Activated naive CD8-positive, alpha-beta T cell (primary cell): ENCODE results near the gene RAVER2.
"Not testable (repeated sequence)": the region's sequence is repeated elsewhere in the genome, so short reads cannot be mapped to it uniquely, and the experiment has no call there.

Experiments
- H3K27ac Mint-ChIP-seq: one replicate; pipeline ENCODE4 v1.8.0; 2021; ENCODE audit warnings: mixed read lengths
- H3K27me3 Mint-ChIP-seq: one replicate; pipeline ENCODE4 v1.8.0; 2021; ENCODE audit warnings: mixed read lengths
- H3K36me3 Mint-ChIP-seq: one replicate; pipeline ENCODE4 v1.8.0; 2021; ENCODE audit warnings: mixed read lengths
- H3K4me1 Mint-ChIP-seq: one replicate; pipeline ENCODE4 v1.8.0; 2021; ENCODE audit warnings: low read depth, mixed read lengths
- H3K4me3 Mint-ChIP-seq: one replicate; pipeline ENCODE4 v1.8.0; 2021; ENCODE audit warnings: mild to moderate bottlenecking, mixed read lengths
- H3K9me3 Mint-ChIP-seq: one replicate; pipeline ENCODE4 v1.8.0; 2021; ENCODE audit warnings: low read depth, mixed read lengths

Gene RAVER2

GRCh38 chr1:64811131-64811530 lies 66.3 kb downstream of the RAVER2 start:
- H3K27me3 Mint-ChIP-seq, result peaks cover 1% of the 10 kb centered on the region
- no peaks in the 10 kb centered on the region for H3K9me3 Mint-ChIP-seq
- H3K27ac Mint-ChIP-seq, result no peak overlapping the region
- no peaks in the 10 kb centered on the region for H3K36me3 Mint-ChIP-seq
- H3K4me3 Mint-ChIP-seq, result no peak overlapping the region
- H3K4me1 Mint-ChIP-seq, result no peaks in the 10 kb centered on the region

GRCh38 chr1:64814427-64814826 lies 69.6 kb downstream of the RAVER2 start:
- H3K36me3 Mint-ChIP-seq, result no peaks in the 10 kb centered on the region
- H3K4me1 Mint-ChIP-seq, result no peaks in the 10 kb centered on the region
- peaks cover 1% of the 10 kb centered on the region for H3K27me3 Mint-ChIP-seq
- no peak overlapping the region for H3K4me3 Mint-ChIP-seq
- no peaks in the 10 kb centered on the region for H3K9me3 Mint-ChIP-seq
- H3K27ac Mint-ChIP-seq, result no peak overlapping the region

- H3K27me3 Mint-ChIP-seq, H3K27ac Mint-ChIP-seq, H3K9me3 Mint-ChIP-seq, H3K4me1 Mint-ChIP-seq, H3K4me3 Mint-ChIP-seq, H3K36me3 Mint-ChIP-seq: not testable (repeated sequence)
Observed at GRCh38 chr1:64817364-64817763, 72.5 kb downstream of the RAVER2 start.

GRCh38 chr1:64820572-64820971 lies 75.7 kb downstream of the RAVER2 start:
- H3K27me3 Mint-ChIP-seq, H3K9me3 Mint-ChIP-seq, H3K36me3 Mint-ChIP-seq, H3K27ac Mint-ChIP-seq, H3K4me3 Mint-ChIP-seq, H3K4me1 Mint-ChIP-seq: not testable (repeated sequence)

GRCh38 chr1:64822621-64823020 lies 77.7 kb downstream of the RAVER2 start:
- H3K9me3 Mint-ChIP-seq, result no peaks in the 10 kb centered on the region
- H3K4me3 Mint-ChIP-seq, result no peak overlapping the region
- H3K4me1 Mint-ChIP-seq, result peaks cover 18% of the 10 kb centered on the region
- H3K36me3 Mint-ChIP-seq, result no peaks in the 10 kb centered on the region
- H3K27ac Mint-ChIP-seq, result no peak overlapping the region
- H3K27me3 Mint-ChIP-seq, result no peaks in the 10 kb centered on the region

- Mint-ChIP-seq H3K27me3 (no peaks in the 10 kb centered on the region), H3K27ac (no peak overlapping the region), H3K36me3 (no peaks in the 10 kb centered on the region), H3K9me3 (no peaks in the 10 kb centered on the region), H3K4me3 (no peak overlapping the region), H3K4me1 (peaks cover 28% of the 10 kb centered on the region)
Observed at GRCh38 chr1:64823691-64824476, 79.0 kb downstream of the RAVER2 start.

GRCh38 chr1:64826991-64827390 lies 82.1 kb downstream of the RAVER2 start:
- Mint-ChIP-seq H3K36me3 (no peaks in the 10 kb centered on the region), H3K4me1 (peaks cover 42% of the 10 kb centered on the region), H3K27me3 (no peaks in the 10 kb centered on the region), H3K4me3 (no peak overlapping the region), H3K9me3 (no peaks in the 10 kb centered on the region), H3K27ac (peak overlapping the region; percentile 81)

- H3K27me3 Mint-ChIP-seq, result no peaks in the 10 kb centered on the region
- H3K9me3 Mint-ChIP-seq, result no peaks in the 10 kb centered on the region
- H3K4me3 Mint-ChIP-seq, result peak overlapping the region; percentile 20
- H3K4me1 Mint-ChIP-seq, result peaks cover 42% of the 10 kb centered on the region
- peak overlapping the region; percentile 48 for H3K27ac Mint-ChIP-seq
- H3K36me3 Mint-ChIP-seq, result no peaks in the 10 kb centered on the region
Observed at GRCh38 chr1:64828829-64829228, 84.0 kb downstream of the RAVER2 start.

- peak overlapping the region; percentile 20 for H3K4me3 Mint-ChIP-seq
- H3K4me1 Mint-ChIP-seq, result peaks cover 37% of the 10 kb centered on the region
- no peaks in the 10 kb centered on the region for H3K36me3 Mint-ChIP-seq
- no peaks in the 10 kb centered on the region for H3K9me3 Mint-ChIP-seq
- peak overlapping the region; percentile 48 for H3K27ac Mint-ChIP-seq
- H3K27me3 Mint-ChIP-seq, result no peaks in the 10 kb centered on the region
Observed at GRCh38 chr1:64829411-64830029, 84.6 kb downstream of the RAVER2 start.

- Mint-ChIP-seq H3K4me1 (peaks cover 37% of the 10 kb centered on the region), H3K27me3 (no peaks in the 10 kb centered on the region), H3K9me3 (no peaks in the 10 kb centered on the region), H3K4me3 (no peak overlapping the region), H3K27ac (peak overlapping the region; percentile 47), H3K36me3 (no peaks in the 10 kb centered on the region)
Observed at GRCh38 chr1:64830030-64830651, 85.3 kb downstream of the RAVER2 start.

GRCh38 chr1:64834734-64835133 lies 89.9 kb downstream of the RAVER2 start:
- Mint-ChIP-seq H3K27ac (peak overlapping the region; percentile 5), H3K4me1 (peaks cover 5% of the 10 kb centered on the region), H3K9me3 (no peaks in the 10 kb centered on the region), H3K36me3 (no peaks in the 10 kb centered on the region), H3K4me3 (no peak overlapping the region), H3K27me3 (no peaks in the 10 kb centered on the region)

GRCh38 chr1:64836802-64837201 lies 91.9 kb downstream of the RAVER2 start:
- Mint-ChIP-seq H3K27ac (peak overlapping the region; percentile 50), H3K9me3 (no peaks in the 10 kb centered on the region), H3K36me3 (no peaks in the 10 kb centered on the region), H3K27me3 (no peaks in the 10 kb centered on the region), H3K4me3 (no peak overlapping the region), H3K4me1 (no peaks in the 10 kb centered on the region)

GRCh38 chr1:64838486-64838885 lies 93.6 kb downstream of the RAVER2 start:
- H3K27me3 Mint-ChIP-seq, result no peaks in the 10 kb centered on the region
- no peak overlapping the region for H3K4me3 Mint-ChIP-seq
- H3K9me3 Mint-ChIP-seq, result no peaks in the 10 kb centered on the region
- no peaks in the 10 kb centered on the region for H3K36me3 Mint-ChIP-seq
- no peaks in the 10 kb centered on the region for H3K4me1 Mint-ChIP-seq
- H3K27ac Mint-ChIP-seq, result no peak overlapping the region

GRCh38 chr1:64839261-64839660 lies 94.4 kb downstream of the RAVER2 start:
- no peak overlapping the region for H3K4me3 Mint-ChIP-seq
- no peak overlapping the region for H3K27ac Mint-ChIP-seq
- H3K27me3 Mint-ChIP-seq, result no peaks in the 10 kb centered on the region
- H3K9me3 Mint-ChIP-seq, result no peaks in the 10 kb centered on the region
- H3K36me3 Mint-ChIP-seq, result no peaks in the 10 kb centered on the region
- H3K4me1 Mint-ChIP-seq, result no peaks in the 10 kb centered on the region

GRCh38 chr1:64839732-64840405 lies 95.0 kb downstream of the RAVER2 start:
- Mint-ChIP-seq H3K27ac (no peak overlapping the region), H3K4me3 (no peak overlapping the region), H3K4me1 (no peaks in the 10 kb centered on the region), H3K36me3 (no peaks in the 10 kb centered on the region), H3K9me3 (no peaks in the 10 kb centered on the region), H3K27me3 (no peaks in the 10 kb centered on the region)
